OCI-LY1 (cell line): Measurements from ENCODE around the gene SPRY4.

Experiments
- EZH2 ChIP-seq: fragments of 200-600 bp; sonication (generic), shearing (Covaris generic); IDR thresholded peaks from 2 replicates; pipeline ENCODE4 v1.8.0; 2017; ENCODE audit warnings: borderline replicate concordance, mixed run types, mild to moderate bottlenecking, antibody characterized with exemption, low read length, moderate library complexity, mixed read lengths
- TF ChIP-seq, protein P1 (sequence below): fragments of 200-600 bp; sonication (generic), shearing (Covaris generic); IDR thresholded peaks from 2 replicates; pipeline ENCODE4 v1.5.1; 2017; ENCODE audit warnings: mild to moderate bottlenecking, antibody characterized with exemption, low read length, moderate library complexity, mixed read lengths

DNA sequence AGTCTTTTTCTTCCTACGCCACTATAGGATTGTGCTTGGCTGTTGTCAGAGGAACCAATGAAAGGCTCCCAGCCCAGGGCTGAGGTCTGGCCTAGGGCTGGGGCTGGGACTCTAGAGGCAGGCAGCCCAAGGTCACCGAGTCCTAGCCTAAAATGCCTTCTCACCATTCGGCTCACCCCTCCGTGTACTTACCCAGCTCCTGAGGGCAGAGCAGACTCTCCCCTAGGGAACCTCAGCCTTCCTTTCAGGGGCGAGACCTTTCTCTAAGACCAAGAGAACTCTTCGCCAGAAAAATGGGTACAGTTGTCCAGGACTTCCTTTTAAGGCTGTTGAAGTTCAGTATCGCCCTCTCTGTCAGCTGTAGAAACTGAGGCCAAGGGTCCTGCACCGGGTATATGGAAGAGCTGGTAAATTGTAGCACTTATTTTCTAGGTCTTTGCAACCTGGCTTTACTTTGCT is 1.7 kb upstream of the SPRY4 start:
- TF ChIP-seq, protein P1, sequence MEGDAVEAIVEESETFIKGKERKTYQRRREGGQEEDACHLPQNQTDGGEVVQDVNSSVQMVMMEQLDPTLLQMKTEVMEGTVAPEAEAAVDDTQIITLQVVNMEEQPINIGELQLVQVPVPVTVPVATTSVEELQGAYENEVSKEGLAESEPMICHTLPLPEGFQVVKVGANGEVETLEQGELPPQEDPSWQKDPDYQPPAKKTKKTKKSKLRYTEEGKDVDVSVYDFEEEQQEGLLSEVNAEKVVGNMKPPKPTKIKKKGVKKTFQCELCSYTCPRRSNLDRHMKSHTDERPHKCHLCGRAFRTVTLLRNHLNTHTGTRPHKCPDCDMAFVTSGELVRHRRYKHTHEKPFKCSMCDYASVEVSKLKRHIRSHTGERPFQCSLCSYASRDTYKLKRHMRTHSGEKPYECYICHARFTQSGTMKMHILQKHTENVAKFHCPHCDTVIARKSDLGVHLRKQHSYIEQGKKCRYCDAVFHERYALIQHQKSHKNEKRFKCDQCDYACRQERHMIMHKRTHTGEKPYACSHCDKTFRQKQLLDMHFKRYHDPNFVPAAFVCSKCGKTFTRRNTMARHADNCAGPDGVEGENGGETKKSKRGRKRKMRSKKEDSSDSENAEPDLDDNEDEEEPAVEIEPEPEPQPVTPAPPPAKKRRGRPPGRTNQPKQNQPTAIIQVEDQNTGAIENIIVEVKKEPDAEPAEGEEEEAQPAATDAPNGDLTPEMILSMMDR = no peak
- TF ChIP-seq EZH2 = no peak
